HG03135 (cell line): ENCODE data around the gene TRABD2A.

Experiments used
- ATAC-seq: cut with Tn5 transposase; IDR thresholded peaks from one replicate; pipeline ENCODE4 v1.9.1; 2021; ENCODE audit warnings: mild to moderate bottlenecking, moderate library complexity; ENCODE audit not compliant: unreplicated experiment

Gene TRABD2A

DNA sequence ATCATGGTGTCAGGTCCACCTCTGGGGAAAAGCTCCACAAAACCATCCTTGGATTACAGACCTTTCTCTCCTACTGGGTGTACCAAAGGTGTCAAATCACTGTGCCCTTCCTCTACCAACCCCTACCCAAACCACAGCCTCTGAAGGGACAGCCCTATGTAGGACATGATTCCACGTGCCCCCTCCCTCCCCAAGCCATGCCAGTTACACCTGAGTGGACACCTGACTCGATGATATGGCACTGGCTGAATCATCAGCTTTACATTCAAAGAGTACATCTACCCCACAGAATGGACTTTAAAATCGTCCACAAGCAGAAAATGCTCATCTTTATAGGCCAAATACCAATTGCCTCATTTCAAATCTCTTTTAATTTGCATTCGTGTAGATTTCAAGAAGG, 26.0 kb downstream of the TRABD2A start:
- no peak for ATAC-seq

DNA sequence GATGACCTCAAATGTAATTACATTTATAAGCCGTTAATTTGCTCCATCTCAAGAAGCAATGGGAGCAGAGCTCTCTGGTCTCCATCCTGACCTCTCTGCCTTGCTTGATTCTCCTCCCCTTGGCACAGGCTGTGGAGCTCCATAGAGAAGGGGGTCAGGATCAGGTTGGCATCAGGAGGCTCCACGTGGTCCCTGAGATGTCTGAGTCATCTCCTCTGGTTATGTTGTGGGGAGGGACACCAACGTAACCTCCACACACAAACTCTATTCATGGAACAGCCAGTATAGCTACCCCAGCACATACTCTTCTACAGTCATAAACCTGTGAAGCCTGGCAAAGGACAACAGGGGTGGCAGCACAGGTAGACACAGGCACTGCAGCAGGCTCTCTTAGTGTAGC, 29.0 kb downstream of the TRABD2A start:
- no peak for ATAC-seq

DNA sequence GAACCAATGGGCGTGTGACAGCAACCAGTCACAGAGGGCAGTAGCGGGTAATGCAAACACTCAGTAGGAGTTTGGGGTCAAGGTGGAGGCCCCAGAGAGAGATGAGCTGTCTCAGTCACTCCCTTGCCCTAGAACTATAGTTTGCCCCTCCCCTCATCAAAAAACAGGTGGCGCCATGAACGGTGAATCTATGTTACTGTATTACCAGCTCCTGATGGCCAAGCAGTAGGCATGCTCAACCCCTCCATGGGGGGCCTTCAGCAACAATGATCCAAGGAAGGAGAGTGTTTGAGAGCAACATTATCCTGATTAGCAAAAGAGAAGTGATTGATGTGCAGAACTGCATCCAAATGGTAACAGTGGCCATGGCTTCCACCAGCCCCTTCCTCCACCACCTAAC, 30.4 kb downstream of the TRABD2A start:
- ATAC-seq: no peak

DNA sequence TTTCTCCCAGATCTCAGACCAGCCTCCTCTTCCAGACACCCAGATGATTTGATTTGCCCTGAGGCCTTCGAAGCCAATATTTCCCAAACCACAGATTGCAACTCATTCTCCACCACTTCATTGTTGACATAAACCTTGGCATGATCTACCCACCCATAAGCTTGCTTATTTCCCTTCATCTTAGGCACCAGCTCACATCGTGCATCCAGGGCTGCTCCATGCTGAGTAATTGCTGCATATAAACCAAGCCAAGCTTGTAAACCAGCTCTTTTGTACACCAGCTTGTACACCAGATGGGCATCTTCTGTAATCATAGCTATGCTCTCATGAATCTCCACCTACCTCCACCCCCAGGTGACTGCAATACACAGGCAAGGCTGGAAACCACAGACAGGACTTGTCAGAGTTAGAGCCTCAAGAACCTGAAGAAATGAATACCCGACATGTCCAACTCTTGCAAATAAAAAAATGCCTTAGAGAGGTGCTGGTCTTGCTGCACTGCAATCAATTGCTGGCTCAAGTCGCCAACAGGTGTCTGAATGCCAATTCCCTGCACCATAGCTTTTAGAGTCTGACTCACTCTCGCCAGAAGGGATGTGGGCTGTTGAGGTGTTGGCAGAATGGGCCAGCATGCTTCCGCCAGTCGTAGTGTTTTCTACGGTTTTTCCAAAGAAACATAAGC, 31.5 kb downstream of the TRABD2A start:
- no peak for ATAC-seq

DNA sequence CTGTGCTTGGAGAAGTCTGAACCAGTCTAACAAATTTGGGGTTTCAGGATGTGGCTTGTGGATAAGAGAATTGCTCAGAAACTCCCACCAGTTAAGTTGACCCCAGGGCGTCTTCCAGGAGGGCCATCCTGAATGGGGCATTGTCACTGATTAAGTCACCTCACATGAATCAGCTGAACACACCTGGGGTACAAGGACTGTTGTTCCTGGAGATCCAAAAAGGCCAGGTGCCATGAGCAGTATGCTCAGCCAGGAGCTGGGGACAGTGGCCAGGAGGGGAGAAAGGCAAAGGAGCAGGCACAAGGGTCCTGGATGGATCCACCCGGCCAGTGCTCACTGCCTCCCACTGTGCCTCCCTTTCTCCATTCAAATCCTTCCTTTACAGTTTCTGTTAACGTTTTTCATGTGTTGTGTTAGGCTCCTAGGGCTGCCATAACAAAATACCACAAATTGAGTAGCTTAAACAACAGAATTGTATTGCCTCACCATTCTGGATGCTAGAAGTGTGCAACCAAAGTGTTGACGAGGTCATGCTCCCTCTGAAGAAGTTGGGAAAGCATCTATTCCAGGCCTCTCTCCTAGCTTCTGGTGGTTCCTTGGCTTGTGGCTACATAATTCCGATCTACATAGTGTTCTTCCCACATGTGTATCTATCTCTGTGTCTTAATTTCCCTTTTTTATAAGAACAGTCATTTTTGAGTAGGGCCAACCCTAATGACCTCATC, 33.4 kb downstream of the TRABD2A start:
- no peak for ATAC-seq

DNA sequence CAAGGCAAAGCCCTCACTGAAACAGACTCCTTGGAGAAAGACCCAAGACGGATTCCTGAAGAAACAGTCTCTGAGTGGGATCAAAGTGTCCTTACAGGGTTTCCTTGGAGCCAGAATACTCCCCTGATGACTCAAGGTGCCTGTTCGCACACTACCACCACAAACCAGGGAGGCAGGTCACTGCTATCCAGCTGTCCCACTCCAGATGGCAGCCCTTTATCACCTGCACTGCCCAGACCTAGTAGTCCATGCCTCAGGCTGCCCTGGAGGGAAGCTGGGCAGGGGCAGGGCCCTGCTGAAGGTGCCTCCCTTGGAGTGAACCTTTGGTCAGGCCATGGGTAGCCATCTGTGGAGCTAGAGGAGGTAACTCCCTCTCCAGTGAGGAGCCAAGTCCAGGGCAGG, 34.1 kb downstream of the TRABD2A start:
- no peak for ATAC-seq

DNA sequence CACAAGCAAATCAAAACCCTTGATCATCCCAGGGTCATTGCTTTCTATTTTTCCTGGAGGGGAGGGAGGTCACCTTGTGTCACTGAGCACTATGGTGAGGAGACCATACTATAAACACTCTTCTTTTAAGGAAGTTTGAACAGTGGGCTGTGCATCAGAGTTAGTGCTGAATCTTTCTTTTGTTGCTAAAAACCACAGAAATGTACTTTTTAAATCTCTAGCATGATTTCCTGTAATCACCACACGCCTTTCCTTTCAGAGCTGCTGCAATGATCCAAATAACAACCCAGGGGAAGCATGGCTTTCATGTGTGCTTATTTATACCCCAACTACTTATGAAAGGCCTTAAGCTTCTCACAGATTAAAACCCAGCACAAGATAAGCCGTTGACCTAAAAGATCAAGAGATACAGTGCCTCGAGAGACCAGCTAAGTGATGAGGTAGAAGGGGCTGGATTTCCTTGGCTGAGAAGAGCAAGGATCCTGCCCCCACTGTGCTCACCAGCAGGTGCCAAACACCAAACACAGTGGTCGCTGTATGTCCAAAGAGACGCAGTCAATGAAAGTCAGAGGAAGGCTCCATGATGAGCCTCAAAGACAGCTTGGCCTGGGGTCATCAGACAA, 34.7 kb downstream of the TRABD2A start:
- no peak for ATAC-seq

DNA sequence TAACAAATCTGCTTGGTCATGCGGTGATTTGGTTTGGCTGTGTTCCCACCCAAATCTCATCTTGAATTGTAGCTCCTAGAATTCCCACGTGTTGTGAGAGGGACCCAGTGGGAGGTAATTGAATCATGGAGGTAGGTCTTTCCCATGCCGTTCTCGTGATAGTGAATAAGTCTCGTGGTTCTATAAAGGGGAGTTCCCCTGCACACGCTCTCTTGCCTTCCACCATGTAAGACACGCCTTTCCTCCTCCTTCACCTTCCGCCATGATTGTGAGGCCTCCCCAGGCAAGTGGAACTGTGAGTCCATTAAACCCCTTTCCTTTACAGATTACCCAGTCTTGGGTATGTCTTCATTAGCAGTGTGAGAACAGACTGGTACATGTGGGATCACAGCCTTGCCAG, 36.7 kb downstream of the TRABD2A start:
- ATAC-seq: no peak

DNA sequence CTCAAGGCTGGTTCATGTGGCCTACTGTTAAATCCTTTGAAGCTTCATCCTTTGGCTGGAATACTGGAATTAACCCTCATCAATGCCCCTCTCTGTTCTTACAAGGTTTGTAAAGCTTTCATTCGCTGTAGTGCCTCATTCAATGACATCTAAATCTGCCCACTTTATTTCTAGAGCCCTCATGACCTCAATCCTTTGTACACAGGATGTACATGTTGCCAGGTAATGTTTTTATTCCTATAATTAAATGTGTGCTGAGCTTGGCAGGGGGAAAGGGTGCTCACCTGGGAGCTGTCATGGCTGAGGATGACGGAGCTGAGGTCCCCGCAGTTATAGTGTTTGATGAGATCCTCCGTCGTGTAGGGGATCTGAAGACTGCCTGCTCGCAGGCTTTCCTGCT, 39.3 kb downstream of the TRABD2A start:
- no peak for ATAC-seq

DNA sequence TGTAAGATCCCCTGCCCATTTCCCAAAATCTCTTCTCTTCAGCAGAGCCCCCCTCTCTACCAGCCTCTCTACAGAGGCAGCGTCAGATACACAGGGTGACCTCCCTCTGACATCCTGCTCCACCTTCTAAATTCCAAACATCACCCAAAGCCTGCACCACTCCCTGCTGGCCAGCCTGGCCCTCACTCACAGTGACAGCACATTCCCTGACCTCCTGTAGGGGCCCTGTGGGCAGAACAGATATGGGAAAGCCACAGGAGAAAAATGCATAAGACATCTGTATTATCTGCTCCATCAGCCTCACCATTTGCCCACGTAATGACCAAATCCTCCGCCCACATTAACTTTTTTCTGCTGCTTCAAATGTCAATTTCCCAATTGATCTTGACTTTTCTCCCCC, 40.6 kb downstream of the TRABD2A start:
- no peak for ATAC-seq

DNA sequence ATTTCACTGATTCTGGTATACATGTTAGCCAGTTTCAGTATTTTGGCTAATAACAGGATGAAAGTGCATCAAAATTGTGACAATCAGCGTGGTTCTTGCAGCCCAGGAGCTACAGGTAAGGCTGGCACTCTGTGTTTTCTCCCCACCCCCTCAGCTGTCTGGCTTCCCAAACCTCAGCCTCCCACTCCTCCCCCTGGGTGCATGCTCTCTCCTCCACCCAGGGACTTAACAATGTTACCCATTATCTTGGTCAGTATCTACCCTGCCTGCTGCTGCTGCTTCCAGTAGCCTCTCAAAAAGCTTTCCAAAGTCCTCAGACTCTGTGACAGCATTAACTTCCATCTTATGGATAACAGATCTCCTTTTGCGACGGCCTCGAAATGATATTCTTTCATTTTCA, 41.0 kb downstream of the TRABD2A start:
- ATAC-seq: no peak

DNA sequence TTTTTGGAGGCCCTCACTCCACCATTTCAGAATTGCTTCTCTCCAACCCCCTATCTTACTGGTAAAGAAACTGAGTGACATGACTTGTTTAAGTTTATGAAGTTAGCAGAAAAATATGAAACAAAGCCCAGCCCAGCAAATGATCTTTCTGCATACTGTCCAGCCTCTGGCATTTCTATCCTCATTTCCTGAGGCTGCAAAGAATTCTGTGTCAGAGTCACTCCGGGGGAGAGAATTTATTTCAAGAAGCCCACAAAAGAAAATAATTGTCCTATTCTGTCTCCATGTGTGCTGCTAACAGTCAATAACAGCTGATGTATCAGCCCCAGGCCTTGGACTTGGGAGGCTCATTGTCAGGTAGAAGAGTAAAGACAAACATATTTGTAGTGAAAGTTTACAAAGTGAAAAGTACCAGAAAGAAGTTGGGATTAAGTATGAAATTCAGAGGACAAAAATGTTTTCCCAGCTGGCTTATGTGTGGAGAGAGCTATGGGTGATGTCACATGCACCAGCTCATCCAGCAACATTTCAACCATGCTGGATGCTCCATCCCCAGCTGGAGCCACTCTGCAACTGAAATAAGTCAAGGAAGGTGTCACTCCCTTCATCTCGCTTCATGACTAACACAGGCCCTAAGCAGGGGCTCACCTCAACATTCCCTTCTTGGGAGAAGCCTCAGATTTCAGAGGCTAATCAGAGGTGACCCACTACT, 42.3 kb downstream of the TRABD2A start:
- no peak for ATAC-seq

DNA sequence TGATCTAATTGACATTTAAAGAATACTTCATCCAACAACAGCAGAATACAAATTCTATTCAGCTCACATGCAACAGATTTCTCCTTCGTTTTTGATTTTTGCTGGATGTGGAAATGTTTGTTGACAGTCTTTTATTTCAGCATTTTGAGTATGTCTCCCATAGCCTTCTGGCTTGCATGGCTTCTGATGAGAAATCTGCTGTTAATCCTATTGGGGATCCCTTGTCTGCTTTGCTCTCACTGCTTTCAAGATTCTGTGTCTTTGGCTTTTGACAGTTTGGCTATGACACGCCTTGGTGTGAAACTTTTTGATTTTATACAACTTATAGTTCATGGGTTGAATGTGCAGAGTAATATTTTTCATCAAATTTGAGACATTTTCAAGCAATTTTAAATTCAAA, 44.7 kb downstream of the TRABD2A start:
- ATAC-seq: no peak

DNA sequence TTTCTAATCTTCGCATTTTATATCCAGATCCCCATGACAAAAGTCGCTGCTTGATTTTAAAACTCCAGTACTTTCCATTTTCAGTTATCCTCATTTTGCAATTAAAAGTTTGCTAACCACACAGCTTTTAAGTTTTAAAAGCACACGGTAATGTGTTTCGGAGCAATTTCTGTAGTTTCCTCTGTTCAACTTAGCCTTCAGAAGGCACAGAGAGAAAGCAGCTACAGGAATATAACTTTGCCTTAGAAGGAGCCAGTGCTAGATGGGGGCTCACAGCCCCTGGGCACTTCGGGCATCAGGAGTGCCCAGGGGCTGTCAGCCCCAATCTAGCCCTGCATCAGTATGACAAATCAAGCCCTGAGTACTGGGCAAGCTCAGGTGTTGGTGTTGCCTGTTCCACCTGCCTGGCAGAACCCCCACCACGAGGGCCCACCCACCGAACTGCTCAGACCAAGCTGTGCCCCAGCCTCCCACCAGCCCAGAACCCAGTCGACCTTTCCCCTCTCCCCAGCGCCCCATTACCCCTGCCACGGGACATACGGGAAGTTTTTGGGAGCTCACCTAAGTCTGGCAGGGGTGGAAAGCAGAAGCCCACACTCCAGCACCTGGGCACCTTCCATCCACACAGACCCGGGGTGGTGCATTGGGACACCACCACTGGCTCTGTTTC, 47.3 kb downstream of the TRABD2A start:
- ATAC-seq: peak; percentile 13

DNA sequence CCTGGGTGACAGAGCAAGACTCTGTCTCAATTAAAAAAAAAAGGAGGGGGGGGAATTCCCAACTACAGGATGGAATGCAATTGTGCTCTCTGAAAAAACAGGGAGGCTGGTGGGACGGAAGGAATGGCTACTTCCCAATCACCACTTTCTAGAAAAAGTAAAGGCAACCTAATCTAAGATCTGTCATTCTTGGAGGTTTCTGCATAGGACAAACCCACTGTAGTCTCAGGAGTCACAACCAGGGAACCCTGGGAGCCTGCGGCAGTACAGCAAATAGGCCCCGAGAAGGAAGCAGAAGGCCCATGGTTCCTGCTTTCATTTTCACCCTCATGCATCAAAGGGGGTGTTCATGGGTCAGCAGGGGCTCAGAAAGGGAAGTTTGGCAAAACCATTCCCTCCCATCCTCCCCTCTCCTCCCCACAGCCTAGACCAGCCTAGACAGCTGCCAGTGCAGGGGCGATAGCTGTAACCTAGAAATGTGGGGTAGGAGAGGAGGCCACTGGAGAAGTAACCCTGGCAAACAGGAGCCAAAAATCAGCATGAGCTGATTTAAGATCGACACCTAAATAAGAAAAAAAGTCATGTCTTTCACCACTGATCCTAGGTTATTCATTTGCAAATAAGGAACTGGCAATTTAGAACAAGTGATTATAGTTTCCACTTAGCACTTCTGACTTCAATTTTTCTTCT, 48.0 kb downstream of the TRABD2A start:
- ATAC-seq: peak; percentile 71

DNA sequence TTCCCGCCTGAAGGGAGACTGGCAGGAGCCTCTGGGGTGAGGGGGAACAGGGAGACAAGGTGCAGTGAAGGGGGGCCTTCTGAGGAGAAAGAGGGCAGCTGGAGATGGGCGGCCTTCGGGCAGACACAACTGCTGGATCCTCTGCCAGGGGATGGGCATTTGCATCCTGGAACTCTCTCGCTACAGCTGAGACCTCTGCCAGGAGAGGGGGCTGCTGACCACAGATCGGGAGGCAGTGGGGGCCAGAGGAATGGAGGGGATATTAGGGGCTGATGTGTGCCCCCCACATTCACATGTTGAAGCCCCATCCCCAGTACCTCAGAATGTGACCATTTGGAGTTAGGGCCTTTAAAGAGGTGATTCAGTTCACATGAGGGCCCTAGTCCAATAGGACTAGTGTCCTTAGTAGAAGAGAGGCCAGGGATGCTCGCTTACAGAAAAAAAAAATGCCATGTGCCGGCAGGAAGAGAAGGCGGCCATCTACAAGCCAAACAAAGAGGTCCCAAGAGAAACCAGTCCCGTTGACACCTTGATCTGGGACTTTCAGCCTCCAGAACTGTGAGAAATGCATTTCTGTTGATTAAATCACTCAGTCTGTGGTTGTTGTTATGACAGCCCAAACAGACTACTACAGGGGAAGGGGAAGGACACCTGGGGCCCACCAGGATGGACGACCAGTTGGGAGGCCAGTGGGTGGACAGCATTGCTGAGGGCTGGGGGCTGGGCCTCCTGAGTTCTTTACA, 50.0 kb downstream of the TRABD2A start:
- no peak for ATAC-seq

DNA sequence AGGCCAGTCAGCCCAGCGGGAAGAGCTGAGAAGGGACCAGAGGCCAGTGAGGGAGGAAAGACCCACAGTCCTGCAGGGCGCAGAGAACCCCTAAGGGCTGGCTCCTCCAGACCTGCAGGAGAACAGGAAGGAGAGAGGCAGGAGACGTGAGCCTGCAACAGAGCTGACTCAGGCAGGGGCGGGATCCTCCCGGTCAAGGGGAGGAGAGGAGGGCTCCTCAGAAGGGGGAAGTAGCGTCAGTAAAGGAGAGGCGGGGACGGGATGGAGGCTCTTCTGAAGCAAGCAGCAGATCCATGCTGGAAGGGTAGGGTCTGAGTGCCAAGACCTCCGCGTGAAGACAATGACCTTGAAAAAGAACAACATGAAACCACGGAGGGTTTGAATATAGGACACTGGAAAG, 50.8 kb downstream of the TRABD2A start:
- ATAC-seq: no peak

DNA sequence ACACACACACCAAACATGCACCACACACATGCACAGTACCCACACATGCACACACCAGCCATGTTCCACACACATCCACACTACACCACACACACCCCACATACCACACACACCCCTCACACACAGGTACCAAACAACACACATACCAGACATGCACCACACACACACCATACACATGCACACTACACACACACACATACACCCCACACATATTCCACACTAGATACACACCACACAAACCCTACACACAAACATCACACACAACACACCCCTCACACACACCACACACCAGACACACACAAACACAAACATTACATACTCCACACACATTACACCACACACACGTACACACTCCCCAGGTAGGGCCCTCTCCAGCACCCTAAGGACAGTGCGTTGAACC, 51.2 kb downstream of the TRABD2A start:
- no peak for ATAC-seq

DNA sequence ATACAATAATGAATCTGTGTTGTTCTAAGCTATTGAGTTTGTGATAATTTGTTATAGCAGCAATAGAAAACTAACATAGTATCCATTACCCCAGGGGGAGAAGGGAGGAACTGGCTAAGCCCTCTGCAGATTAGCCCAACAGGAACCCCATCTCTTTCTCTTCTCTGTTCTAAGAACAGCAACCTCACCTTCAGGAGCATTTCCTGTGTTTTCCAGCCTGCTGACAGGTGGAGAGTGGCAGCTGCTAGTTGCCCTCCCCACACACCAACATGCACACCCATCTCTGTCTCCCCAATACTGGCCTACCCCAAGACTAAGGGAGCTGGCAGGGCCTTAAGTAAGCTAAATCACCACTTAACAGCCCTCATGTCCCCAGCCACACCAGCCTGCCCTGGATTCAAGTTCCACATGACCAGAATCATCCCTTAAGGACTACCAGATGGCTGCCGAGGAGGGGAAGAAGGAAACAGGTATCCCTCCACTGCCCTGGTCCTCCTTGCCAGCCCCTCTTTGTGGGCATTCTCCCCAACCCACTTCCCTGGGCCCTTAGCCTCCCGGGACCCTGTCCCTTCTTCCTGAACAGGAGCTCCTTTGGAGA, 52.8 kb downstream of the TRABD2A start:
- no peak for ATAC-seq
